WTC11 (cell line): Measurements from ENCODE around the gene KCTD4.

Source experiments
- CBFB ChIP-seq: sonication (generic); formaldehyde crosslinking; IDR thresholded peaks from 2 replicates; pipeline ENCODE4 v1.8.1; 2022; ENCODE audit warnings: mild to moderate bottlenecking, low read depth, missing genetic modification reagents
- CREB1 ChIP-seq: sonication (generic); formaldehyde crosslinking; IDR thresholded peaks from 2 replicates; pipeline ENCODE4 v1.8.0; 2023; ENCODE audit warnings: mild to moderate bottlenecking, missing genetic modification reagents
- FOXP1 ChIP-seq: sonication (generic); formaldehyde crosslinking; IDR thresholded peaks from 2 replicates; pipeline ENCODE4 v1.8.0; 2022; ENCODE audit warnings: missing genetic modification reagents, mild to moderate bottlenecking, moderate library complexity, borderline replicate concordance
- JUN ChIP-seq: sonication (generic); formaldehyde crosslinking; IDR thresholded peaks from 2 replicates; pipeline ENCODE4 v1.8.0; 2023; ENCODE audit warnings: mild to moderate bottlenecking, missing genetic modification reagents
- ZBTB21 ChIP-seq: sonication (generic); formaldehyde crosslinking; IDR thresholded peaks from 2 replicates; pipeline ENCODE4 v1.8.1; 2023; ENCODE audit warnings: mild to moderate bottlenecking, missing genetic modification reagents, borderline replicate concordance
- TF ChIP-seq, protein P1 (sequence below): sonication (generic); formaldehyde crosslinking; IDR thresholded peaks from 2 replicates; pipeline ENCODE4 v1.8.1; 2023; ENCODE audit warnings: mild to moderate bottlenecking, missing genetic modification reagents, moderate library complexity
- TF ChIP-seq, protein P2 (sequence below): sonication (generic); formaldehyde crosslinking; IDR thresholded peaks from 2 replicates; pipeline ENCODE4 v1.8.0; 2023; ENCODE audit warnings: mild to moderate bottlenecking, missing genetic modification reagents

DNA sequence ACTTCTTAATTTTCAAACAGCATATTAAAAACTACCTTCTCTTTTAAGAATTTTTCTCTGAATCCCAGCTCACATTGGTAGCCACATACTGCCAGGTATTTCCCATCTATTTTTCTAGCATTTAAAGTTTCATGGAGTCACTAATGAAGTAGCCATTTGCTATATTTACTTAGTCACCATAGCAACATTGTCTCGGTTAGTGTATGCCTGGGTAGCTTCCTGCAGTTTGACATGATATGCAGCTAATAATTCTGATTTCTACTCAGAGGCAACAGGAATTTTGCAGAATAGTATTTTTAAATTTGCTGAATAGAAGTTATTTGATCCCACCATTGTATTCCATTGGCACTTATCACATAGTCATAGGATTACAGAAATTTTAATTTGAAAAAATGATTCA lies 30.9 kb upstream of the KCTD4 start:
- no peak for TF ChIP-seq CREB1 (CRISPR knock-in tag)
- no peak for TF ChIP-seq JUN (CRISPR knock-in tag)
- TF ChIP-seq, protein P1, sequence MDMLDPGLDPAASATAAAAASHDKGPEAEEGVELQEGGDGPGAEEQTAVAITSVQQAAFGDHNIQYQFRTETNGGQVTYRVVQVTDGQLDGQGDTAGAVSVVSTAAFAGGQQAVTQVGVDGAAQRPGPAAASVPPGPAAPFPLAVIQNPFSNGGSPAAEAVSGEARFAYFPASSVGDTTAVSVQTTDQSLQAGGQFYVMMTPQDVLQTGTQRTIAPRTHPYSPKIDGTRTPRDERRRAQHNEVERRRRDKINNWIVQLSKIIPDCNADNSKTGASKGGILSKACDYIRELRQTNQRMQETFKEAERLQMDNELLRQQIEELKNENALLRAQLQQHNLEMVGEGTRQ (CRISPR knock-in tag): no peak
- no peak for TF ChIP-seq ZBTB21
- no peak for TF ChIP-seq CBFB (CRISPR knock-in tag)
- no peak for TF ChIP-seq FOXP1
- TF ChIP-seq, protein P2, sequence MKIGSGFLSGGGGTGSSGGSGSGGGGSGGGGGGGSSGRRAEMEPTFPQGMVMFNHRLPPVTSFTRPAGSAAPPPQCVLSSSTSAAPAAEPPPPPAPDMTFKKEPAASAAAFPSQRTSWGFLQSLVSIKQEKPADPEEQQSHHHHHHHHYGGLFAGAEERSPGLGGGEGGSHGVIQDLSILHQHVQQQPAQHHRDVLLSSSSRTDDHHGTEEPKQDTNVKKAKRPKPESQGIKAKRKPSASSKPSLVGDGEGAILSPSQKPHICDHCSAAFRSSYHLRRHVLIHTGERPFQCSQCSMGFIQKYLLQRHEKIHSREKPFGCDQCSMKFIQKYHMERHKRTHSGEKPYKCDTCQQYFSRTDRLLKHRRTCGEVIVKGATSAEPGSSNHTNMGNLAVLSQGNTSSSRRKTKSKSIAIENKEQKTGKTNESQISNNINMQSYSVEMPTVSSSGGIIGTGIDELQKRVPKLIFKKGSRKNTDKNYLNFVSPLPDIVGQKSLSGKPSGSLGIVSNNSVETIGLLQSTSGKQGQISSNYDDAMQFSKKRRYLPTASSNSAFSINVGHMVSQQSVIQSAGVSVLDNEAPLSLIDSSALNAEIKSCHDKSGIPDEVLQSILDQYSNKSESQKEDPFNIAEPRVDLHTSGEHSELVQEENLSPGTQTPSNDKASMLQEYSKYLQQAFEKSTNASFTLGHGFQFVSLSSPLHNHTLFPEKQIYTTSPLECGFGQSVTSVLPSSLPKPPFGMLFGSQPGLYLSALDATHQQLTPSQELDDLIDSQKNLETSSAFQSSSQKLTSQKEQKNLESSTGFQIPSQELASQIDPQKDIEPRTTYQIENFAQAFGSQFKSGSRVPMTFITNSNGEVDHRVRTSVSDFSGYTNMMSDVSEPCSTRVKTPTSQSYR: no peak
